BE2C (cell line): ENCODE results near the gene BSDC1.
A peak's percentile ranks its signal among the peaks of the same experiment; 100 is the strongest.

Experiments used
- DNase-seq: peaks from one replicate; pipeline ENCODE4 v3.0.0-alpha.2; 2020
- H3K27me3 ChIP-seq: fragments of 250-450 bp; sonication (Bioruptor Pico); 2 replicates; pipeline ENCODE4 v1.5.1; 2020; ENCODE audit warnings: mild to moderate bottlenecking
- H3K36me3 ChIP-seq: fragments of 250-450 bp; sonication (Bioruptor Pico); 2 replicates; pipeline ENCODE4 v1.5.1; 2020; ENCODE audit warnings: mild to moderate bottlenecking
- H3K4me1 ChIP-seq: fragments of 250-450 bp; sonication (Bioruptor Pico); 2 replicates; pipeline ENCODE4 v1.5.1; 2020
- H3K4me3 ChIP-seq: 2 replicates; pipeline ENCODE4 v1.5.1; 2011; ENCODE audit warnings: low read depth, low read length
- H3K9me3 ChIP-seq: fragments of 250-450 bp; sonication (Bioruptor Pico); 2 replicates; pipeline ENCODE4 v1.5.1; 2020
- CTCF ChIP-seq: IDR thresholded peaks from 2 replicates; pipeline ENCODE4 v1.5.1; 2012; ENCODE audit warnings: mild to moderate bottlenecking, low read depth, low read length

BSDC1 gene

GRCh38 chr1:32362474-32363313, 31.5 kb downstream of the BSDC1 start, which contains the start of the genes FAM229A and TSSK3:
TSS of gene FAM229A (minus strand) at chr1:32362485. CDS start at chr1:32362091, 394 bp downstream.
TSS of gene TSSK3 (plus strand) at chr1:32362539. CDS start at chr1:32362702, 163 bp downstream.
- Histone ChIP-seq H3K4me3 (peak within 1 kb of the TSS; percentile 35), H3K36me3 (no peaks in the 10 kb centered on the region), H3K9me3 (no peaks in the 10 kb centered on the region), H3K4me1 (no peaks in the 10 kb centered on the region), H3K27me3 (no peaks in the 10 kb centered on the region)
- no peak for TF ChIP-seq CTCF
- DNase-seq = no peak

- H3K4me1 ChIP-seq = no peaks in the 10 kb centered on the region
- TF ChIP-seq CTCF = peak; percentile 29
- H3K27me3 ChIP-seq = no peaks in the 10 kb centered on the region
- H3K9me3 ChIP-seq = no peaks in the 10 kb centered on the region
- H3K4me3 ChIP-seq = peak overlapping the region; percentile 35
- peak; percentile 42 for DNase-seq
- no peaks in the 10 kb centered on the region for H3K36me3 ChIP-seq
Measured at GRCh38 chr1:32361674-32362473, 32.4 kb downstream of the BSDC1 start.

- no peak for TF ChIP-seq CTCF
- DNase-seq = no peak
Measured at GRCh38 chr1:32361308-32361673, 33.0 kb downstream of the BSDC1 start.

GRCh38 chr1:32358435-32358834, 35.8 kb downstream of the BSDC1 start:
- no peak for TF ChIP-seq CTCF
- H3K36me3 ChIP-seq = no peaks in the 10 kb centered on the region
- DNase-seq = no peak

More at GRCh38 chr1:32361308-32361673, 33.0 kb downstream of the BSDC1 start:
- Histone ChIP-seq H3K27me3 (no peaks in the 10 kb centered on the region), H3K4me3 (no peak overlapping the region), H3K4me1 (no peaks in the 10 kb centered on the region), H3K36me3 (no peaks in the 10 kb centered on the region), H3K9me3 (no peaks in the 10 kb centered on the region)

GRCh38 chr1:32357614-32358013, 36.6 kb downstream of the BSDC1 start:
- Histone ChIP-seq H3K4me3 (no peak overlapping the region), H3K4me1 (no peaks in the 10 kb centered on the region), H3K36me3 (no peaks in the 10 kb centered on the region), H3K9me3 (no peaks in the 10 kb centered on the region), H3K27me3 (no peaks in the 10 kb centered on the region)
- no peak for TF ChIP-seq CTCF
- DNase-seq = no peak

More at GRCh38 chr1:32358435-32358834, 35.8 kb downstream of the BSDC1 start:
- no peak overlapping the region for H3K4me3 ChIP-seq
- no peaks in the 10 kb centered on the region for H3K9me3 ChIP-seq
- no peaks in the 10 kb centered on the region for H3K27me3 ChIP-seq
- H3K4me1 ChIP-seq = no peaks in the 10 kb centered on the region
